Sigmoid colon (tissue), 7 donors: ENCODE data around the gene ECD. TPM values are rescaled to one million over a fixed set of nuclear protein-coding genes. Genes with fewer than 3 reads are reported as not detected.

ENCODE experiments used
- DNase-seq: peaks from one replicate; pipeline ENCODE4 v3.0.0-alpha.2; 2019
- H3K27ac ChIP-seq, 4 donors: fragments of 200-600 bp; sonication (generic); one replicate each; pipeline ENCODE4 v1.5.1; 2016 to 2019; ENCODE audit warnings: mild to moderate bottlenecking in 1 of 4
- H3K27me3 ChIP-seq, 3 donors: fragments of 200-600 bp; sonication (generic); one replicate each; pipeline ENCODE4 v1.5.1; 2019; ENCODE audit warnings: mild to moderate bottlenecking in 1 of 3
- H3K36me3 ChIP-seq, 4 donors: fragments of 200-600 bp; sonication (generic); one replicate each; pipeline ENCODE4 v1.5.1; 2016 to 2019
- H3K4me1 ChIP-seq, 4 donors: fragments of 200-600 bp; sonication (generic); one replicate each; pipeline ENCODE4 v1.5.1; 2017 to 2019
- H3K4me3 ChIP-seq, 4 donors: fragments of 200-600 bp; sonication (generic); one replicate each; pipeline ENCODE4 v1.5.1; 2017 to 2019; ENCODE audit warnings: mild to moderate bottlenecking in 2 of 4, moderate library complexity in 1 of 4
- H3K9me3 ChIP-seq, 4 donors: fragments of 200-600 bp in 3 of 4; sonication (generic) in 3 of 4; one replicate each; pipeline versions ENCODE4 v1.5.1 to v1.6.1; 2013 to 2019
- CTCF ChIP-seq, 4 experiments: fragments of 450-650 bp in 3 of 4; fragments of 200-600 bp in 1 of 4; IDR thresholded peaks; one replicate each; pipeline ENCODE4 v1.5.1; 2016 to 2019; ENCODE audit warnings: antibody characterized with exemption in 4 of 4, mild to moderate bottlenecking in 3 of 4, moderate library complexity in 2 of 4
- EP300 ChIP-seq, 4 donors: sonication (generic); formaldehyde crosslinking; IDR thresholded peaks; one replicate each; pipeline ENCODE4 v1.6.1; 2017; ENCODE audit warnings: antibody characterized with exemption in 4 of 4
- POLR2A ChIP-seq, 2 donors: fragments of 450-650 bp; IDR thresholded peaks; one replicate each; pipeline ENCODE4 v1.6.1; 2016; ENCODE audit warnings: antibody characterized with exemption in 2 of 2, mild to moderate bottlenecking in 2 of 2, moderate library complexity in 2 of 2
- POLR2AphosphoS5 ChIP-seq, 4 donors: sonication (generic); formaldehyde crosslinking; IDR thresholded peaks; one replicate each; pipeline ENCODE4 v1.6.1; 2017; ENCODE audit warnings: antibody characterized with exemption in 4 of 4
- WGBS, 2 donors: extraction: QIAGEN DNeasy Blood & Tissue Kit; methylation state at CpG; one replicate each; pipeline ENCODE4 v1.1.7; 2013; 5-methylcytosine and 5-hydroxymethylcytosine counted together
- intact Hi-C: fragments of 100-400 bp; cut with DNase I; formaldehyde crosslinking; loops from one replicate; pipeline ENCODE4 v1.15.1; 2023
- polyA plus RNA-seq, 3 donors: library from polyadenylated mRNA; stranded (reverse); fragments of 200-250 nt; gene quantifications; one replicate each; pipeline ENCODE4 v1.2.3, GENCODE V29; 2013
- total RNA-seq, 4 donors: library from RNA; depleted of rRNA; stranded (reverse); fragments of >200 nt; gene quantifications; one replicate each; pipeline ENCODE4 v1.1.0, GENCODE V29; 2016
- donor health status: healthy with polysubstance abuse.
- donor health status: Bipolar disorder and iron deficiency.
- donor health status: healthy.

ECD gene
- total RNA-seq: 10 to 100 TPM; 28.0 to 39.1 (median 29.8) TPM
- polyA plus RNA-seq: 10 to 100 TPM in 2 of 3 donors, 1 to 10 TPM in 1; 7.6 to 12.0 (median 11.8) TPM

- peak within 1 kb of the TSS; percentile 96 to 98 (median 97) for H3K27ac ChIP-seq
- peak; percentile 97 for DNase-seq
- 0 to 1% methylated on average over 49 of the region's 49 CpGs for WGBS, 2 donors
- intact Hi-C loops: loop anchor here (2.0 to 5.0 kb wide), 4 partner anchors 56 to 811 kb away; partner anchors contain the start of genes MRPS16, NUDT13 and P4HA1
- H3K9me3 ChIP-seq: no peaks in the 10 kb centered on the region
- peaks cover 0 to 40% (median 35%) of the 10 kb centered on the region in 4 donors for H3K4me1 ChIP-seq
- TF ChIP-seq EP300 (IDR thresholded peaks at IDR 0.05): peak in 1 of 4 donors; percentile 87
- TF ChIP-seq POLR2A (IDR thresholded peaks at IDR 0.05): peak; percentile 93 to 94
- TF ChIP-seq CTCF (IDR thresholded peaks at IDR 0.05): peak in 1 of 4 experiments; percentile 9
- TF ChIP-seq POLR2AphosphoS5 (IDR thresholded peaks at IDR 0.05): peak; percentile 98 to 99 (median 99)
- peaks cover 0 to 10% (median 2%) of the 10 kb centered on the region in 4 donors for H3K36me3 ChIP-seq
- H3K27me3 ChIP-seq: no peaks in the 10 kb centered on the region
- H3K4me3 ChIP-seq: peak within 1 kb of the TSS; percentile 84 to 92 (median 88)
These were observed at the start of gene ECD, which contains the start of gene FAM149B1 for GRCh38 chr10:73167783-73168464. TSS of gene ECD (minus strand) at chr10:73168008. CDS start at chr10:73163937, 4,071 bp downstream. TSS of gene FAM149B1 (plus strand) at chr10:73168119. CDS start at chr10:73168340, 221 bp downstream.

- Histone ChIP-seq H3K27ac (no peak overlapping the region), H3K9me3 (no peaks in the 10 kb centered on the region), H3K27me3 (no peaks in the 10 kb centered on the region), H3K4me3 (no peak overlapping the region), H3K36me3 (peaks cover 0 to 36% (median 10%) of the 10 kb centered on the region in 4 donors), H3K4me1 (no peaks in the 10 kb centered on the region)
- DNase-seq: no peak
- TF ChIP-seq POLR2A (IDR thresholded peaks at IDR 0.05) (no peak), EP300 (IDR thresholded peaks at IDR 0.05) (no peak), CTCF (IDR thresholded peaks at IDR 0.05) (no peak), POLR2AphosphoS5 (IDR thresholded peaks at IDR 0.05) (no peak)
- WGBS, 2 donors: 99 to 100% methylated on average over 1 of the region's 1 CpG
- intact Hi-C loops: no loop called here
These were observed 47.9 kb upstream of the ECD start for GRCh38 chr10:73215749-73216148.

- no peaks in the 10 kb centered on the region for H3K27me3 ChIP-seq
- H3K9me3 ChIP-seq: no peaks in the 10 kb centered on the region
- intact Hi-C loops: no loop called here
- WGBS, 2 donors: 74 to 90% methylated on average over 4 of the region's 4 CpGs
- H3K27ac ChIP-seq: no peak overlapping the region
- TF ChIP-seq POLR2AphosphoS5 (IDR thresholded peaks at IDR 0.05) (no peak), POLR2A (IDR thresholded peaks at IDR 0.05) (no peak), CTCF (IDR thresholded peaks at IDR 0.05) (no peak), EP300 (IDR thresholded peaks at IDR 0.05) (no peak)
- H3K4me1 ChIP-seq: no peaks in the 10 kb centered on the region
- H3K36me3 ChIP-seq: peaks cover 0 to 18% (median under 1%) of the 10 kb centered on the region in 4 donors
- no peak overlapping the region for H3K4me3 ChIP-seq
- no peak for DNase-seq
These were observed 43.5 kb upstream of the ECD start for GRCh38 chr10:73211106-73211811.

- WGBS, 2 donors: 95 to 96% methylated on average over 3 of the region's 3 CpGs
- DNase-seq: no peak
- Histone ChIP-seq H3K4me1 (no peaks in the 10 kb centered on the region), H3K27me3 (no peaks in the 10 kb centered on the region), H3K36me3 (peaks cover 0 to 18% (median 0%) of the 10 kb centered on the region in 4 donors), H3K4me3 (no peak overlapping the region), H3K9me3 (no peaks in the 10 kb centered on the region), H3K27ac (no peak overlapping the region)
- intact Hi-C loops: no loop called here
- TF ChIP-seq POLR2AphosphoS5 (IDR thresholded peaks at IDR 0.05) (no peak), CTCF (IDR thresholded peaks at IDR 0.05) (no peak), EP300 (IDR thresholded peaks at IDR 0.05) (no peak), POLR2A (IDR thresholded peaks at IDR 0.05) (no peak)
These were observed 42.7 kb upstream of the ECD start for GRCh38 chr10:73210395-73211105.
